SK-N-SH (cell line): ENCODE results near the gene HIGD1B.

Source experiments
- EZH2phosphoT487 ChIP-seq: fragments of 200-600 bp; sonication (generic); IDR thresholded peaks from 2 replicates; pipeline ENCODE4 v1.6.1; 2017; ENCODE audit warnings: low read depth, mixed run types, mild to moderate bottlenecking, antibody characterized with exemption, moderate library complexity, borderline replicate concordance
- GATA2 ChIP-seq: sonication (generic); formaldehyde crosslinking; IDR thresholded peaks from 2 replicates; pipeline ENCODE4 v1.5.0; 2020; ENCODE audit warnings: mild to moderate bottlenecking, missing genetic modification reagents
- MXI1 ChIP-seq: IDR thresholded peaks from 2 replicates; pipeline ENCODE4 v1.6.1; 2012; ENCODE audit warnings: mild to moderate bottlenecking, low read depth, low read length, improper control_type of control experiment
- POLR2AphosphoS5 ChIP-seq: IDR thresholded peaks from 2 replicates; pipeline ENCODE4 v1.6.1; 2012; ENCODE audit warnings: low read depth, low read length
- RAD21 ChIP-seq: IDR thresholded peaks from 2 replicates; pipeline ENCODE4 v1.6.1; 2012; ENCODE audit warnings: mild to moderate bottlenecking, low read length
- SMC3 ChIP-seq: IDR thresholded peaks from 2 replicates; pipeline ENCODE4 v1.6.1; 2012; ENCODE audit warnings: low read depth, low read length, improper control_type of control experiment
- TAF1 ChIP-seq: IDR thresholded peaks from 2 replicates; pipeline ENCODE4 v1.6.1; 2012; ENCODE audit warnings: low read depth, mild to moderate bottlenecking, low read length, moderate library complexity, borderline replicate concordance
- YY1 ChIP-seq: IDR thresholded peaks from 2 replicates; pipeline ENCODE4 v1.4.0; 2012; ENCODE audit warnings: low read depth, mild to moderate bottlenecking
- TF ChIP-seq, protein P1 (sequence below): fragments of 200-600 bp; sonication (generic); IDR thresholded peaks from 2 replicates; pipeline ENCODE4 v1.6.1; 2017; ENCODE audit warnings: antibody characterized with exemption, mild to moderate bottlenecking, moderate library complexity
- TF ChIP-seq, protein P2 (sequence below): fragments of 150-350 bp; IDR thresholded peaks from 2 replicates; pipeline ENCODE4 v1.6.1; 2017; ENCODE audit warnings: antibody characterized with exemption, low read length, low read depth, borderline replicate concordance

DNA sequence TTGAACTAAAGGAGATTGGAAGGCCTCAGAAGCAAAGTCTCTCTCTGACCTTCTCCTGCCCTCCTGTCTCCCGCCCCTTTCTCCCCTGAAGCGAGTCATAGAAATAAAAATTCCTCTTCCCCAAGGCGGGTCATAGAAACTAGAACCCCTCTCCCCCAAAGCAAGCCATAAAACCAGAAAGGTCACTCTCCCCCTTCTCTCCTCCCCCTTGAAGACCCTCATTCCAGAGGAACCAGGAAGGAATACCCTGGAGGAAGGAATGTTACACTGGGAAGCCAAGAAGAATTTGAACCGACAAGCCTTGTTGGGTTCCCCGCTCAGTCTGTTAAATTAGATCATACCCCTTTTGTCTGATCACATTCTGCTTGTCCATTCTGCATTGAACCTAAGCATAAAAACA is 14.9 kb upstream of the HIGD1B start:
- TF ChIP-seq, protein P1, sequence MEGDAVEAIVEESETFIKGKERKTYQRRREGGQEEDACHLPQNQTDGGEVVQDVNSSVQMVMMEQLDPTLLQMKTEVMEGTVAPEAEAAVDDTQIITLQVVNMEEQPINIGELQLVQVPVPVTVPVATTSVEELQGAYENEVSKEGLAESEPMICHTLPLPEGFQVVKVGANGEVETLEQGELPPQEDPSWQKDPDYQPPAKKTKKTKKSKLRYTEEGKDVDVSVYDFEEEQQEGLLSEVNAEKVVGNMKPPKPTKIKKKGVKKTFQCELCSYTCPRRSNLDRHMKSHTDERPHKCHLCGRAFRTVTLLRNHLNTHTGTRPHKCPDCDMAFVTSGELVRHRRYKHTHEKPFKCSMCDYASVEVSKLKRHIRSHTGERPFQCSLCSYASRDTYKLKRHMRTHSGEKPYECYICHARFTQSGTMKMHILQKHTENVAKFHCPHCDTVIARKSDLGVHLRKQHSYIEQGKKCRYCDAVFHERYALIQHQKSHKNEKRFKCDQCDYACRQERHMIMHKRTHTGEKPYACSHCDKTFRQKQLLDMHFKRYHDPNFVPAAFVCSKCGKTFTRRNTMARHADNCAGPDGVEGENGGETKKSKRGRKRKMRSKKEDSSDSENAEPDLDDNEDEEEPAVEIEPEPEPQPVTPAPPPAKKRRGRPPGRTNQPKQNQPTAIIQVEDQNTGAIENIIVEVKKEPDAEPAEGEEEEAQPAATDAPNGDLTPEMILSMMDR: peak; percentile 24; the same call in 1 of the 2 replicates
- TF ChIP-seq, protein P2, sequence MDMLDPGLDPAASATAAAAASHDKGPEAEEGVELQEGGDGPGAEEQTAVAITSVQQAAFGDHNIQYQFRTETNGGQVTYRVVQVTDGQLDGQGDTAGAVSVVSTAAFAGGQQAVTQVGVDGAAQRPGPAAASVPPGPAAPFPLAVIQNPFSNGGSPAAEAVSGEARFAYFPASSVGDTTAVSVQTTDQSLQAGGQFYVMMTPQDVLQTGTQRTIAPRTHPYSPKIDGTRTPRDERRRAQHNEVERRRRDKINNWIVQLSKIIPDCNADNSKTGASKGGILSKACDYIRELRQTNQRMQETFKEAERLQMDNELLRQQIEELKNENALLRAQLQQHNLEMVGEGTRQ: no peak
- TF ChIP-seq MXI1 (no peak), POLR2AphosphoS5 (no peak), YY1 (no peak), TAF1 (no peak), EZH2phosphoT487 (no peak), GATA2 (no peak), RAD21 (no peak), SMC3 (no peak)
